NCI-H345 treated with DMSO at 0.1 percent for 48 hours (cell line): ENCODE data around the gene STK32B.

Experiments
- DNase-seq: peaks from one replicate; lab custom pipeline; 2025; ENCODE audit not compliant: unreplicated experiment; lab: John Stamatoyannopoulos, UW

The STK32B gene

GRCh38 chr4:5383191-5383980, 332.1 kb downstream of the STK32B start:
- DNase-seq, result no peak

- DNase-seq, result no peak
Observed at GRCh38 chr4:5385741-5386311, 334.5 kb downstream of the STK32B start.

- no peak for DNase-seq
Observed at GRCh38 chr4:5386921-5387320, 335.6 kb downstream of the STK32B start.

DNA sequence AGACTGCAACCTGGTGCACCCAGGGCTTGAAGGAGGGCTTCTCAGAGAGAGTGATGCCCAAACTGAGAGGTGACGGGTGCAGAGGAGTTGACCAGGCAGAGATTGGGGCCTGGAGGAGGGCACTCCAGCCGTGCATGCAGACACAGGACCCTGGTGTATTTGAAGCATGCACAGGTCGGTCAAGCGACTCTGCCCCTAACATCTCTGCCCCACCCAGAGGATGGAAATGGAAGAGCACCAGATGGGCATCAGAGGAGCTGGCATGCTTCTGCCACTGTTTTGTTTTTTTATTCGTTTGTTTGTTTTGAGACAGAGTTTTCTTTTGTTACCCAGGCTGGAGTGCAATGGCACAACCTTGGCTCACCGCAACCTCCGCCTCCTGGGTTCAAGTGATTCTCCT, 336.2 kb downstream of the STK32B start:
- DNase-seq, result no peak

- no peak for DNase-seq
Observed at GRCh38 chr4:5389756-5390310, 338.6 kb downstream of the STK32B start.

DNA sequence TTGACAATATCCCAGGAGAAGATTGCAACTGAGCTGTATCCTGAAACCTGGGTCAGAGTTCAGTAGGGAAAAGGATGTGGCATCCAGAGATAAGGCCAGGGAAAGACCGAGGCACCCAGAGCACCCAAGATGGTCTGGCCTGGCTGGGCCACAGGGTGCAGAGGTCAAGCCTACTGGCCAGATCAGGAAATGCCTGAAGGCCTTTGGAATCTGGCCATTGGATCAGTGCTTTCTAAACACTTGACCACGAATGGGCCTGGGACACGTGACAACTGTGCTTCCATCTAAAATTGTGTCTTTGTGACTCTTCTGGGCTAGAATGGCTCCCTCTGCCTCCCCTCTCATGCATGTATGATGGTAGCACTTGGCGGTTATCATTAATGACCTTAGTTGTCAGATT, 340.2 kb downstream of the STK32B start:
- no peak for DNase-seq

DNA sequence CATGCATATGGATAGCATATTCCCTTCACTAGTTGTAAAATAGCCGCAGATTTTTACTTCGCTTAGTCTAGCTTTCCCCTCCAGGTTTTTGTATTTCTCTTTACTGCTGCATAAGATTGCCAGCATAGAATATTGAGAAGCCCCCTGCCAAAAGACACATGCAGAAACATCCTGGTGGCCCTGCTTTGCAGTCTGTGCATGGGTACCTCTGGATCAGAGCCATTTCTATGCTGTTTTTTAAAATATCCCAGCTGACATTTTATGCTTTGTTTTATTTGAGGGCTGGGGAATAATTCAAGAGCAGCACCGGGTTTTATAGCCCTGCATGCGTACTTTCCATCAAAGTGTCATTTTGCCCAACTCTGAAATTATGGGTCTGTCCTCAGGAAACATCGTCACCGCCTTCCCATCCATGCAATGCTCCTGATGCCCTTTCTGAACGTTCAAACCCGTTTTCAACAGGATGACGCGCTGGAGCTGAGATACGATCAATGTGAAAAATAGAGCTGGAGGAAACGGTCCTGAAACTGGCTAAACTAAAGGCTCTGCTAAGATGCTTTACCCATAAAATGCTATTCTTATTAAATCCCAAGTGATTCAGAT, 342.7 kb downstream of the STK32B start:
- DNase-seq, result no peak

- DNase-seq, result no peak
Observed at GRCh38 chr4:5395781-5396180, 344.5 kb downstream of the STK32B start.

DNA sequence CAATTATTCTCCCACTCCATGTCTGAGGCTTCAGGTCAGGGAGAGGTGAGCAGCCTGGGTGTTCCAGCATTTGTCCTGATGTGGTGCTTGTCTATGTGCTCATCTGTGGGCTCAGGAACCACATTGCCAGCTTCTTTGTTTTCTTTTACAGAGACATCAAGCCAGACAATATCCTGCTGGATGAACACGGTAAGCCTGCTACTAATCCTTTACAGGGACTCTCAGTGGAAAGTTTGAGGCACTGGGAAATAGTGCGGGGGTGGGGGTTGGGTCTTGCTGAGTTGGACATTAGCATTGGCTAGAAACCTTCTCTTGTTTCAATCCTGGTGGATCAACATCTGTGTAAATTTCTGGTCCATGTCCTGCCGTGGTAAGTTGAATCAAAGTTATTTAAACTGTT, 346.8 kb downstream of the STK32B start:
- no peak for DNase-seq

- DNase-seq, result no peak
Observed at GRCh38 chr4:5399124-5399523, 347.8 kb downstream of the STK32B start.

GRCh38 chr4:5399790-5400421, 348.6 kb downstream of the STK32B start:
- DNase-seq, result no peak

GRCh38 chr4:5403746-5404497, 352.6 kb downstream of the STK32B start:
- DNase-seq, result no peak

GRCh38 chr4:5409237-5409636, 358.0 kb downstream of the STK32B start:
- DNase-seq, result no peak

GRCh38 chr4:5409972-5410618, 358.8 kb downstream of the STK32B start:
- DNase-seq, result no peak

- no peak for DNase-seq
Observed at GRCh38 chr4:5412296-5412695, 361.0 kb downstream of the STK32B start.

GRCh38 chr4:5412751-5413150, 361.5 kb downstream of the STK32B start:
- DNase-seq, result no peak

DNA sequence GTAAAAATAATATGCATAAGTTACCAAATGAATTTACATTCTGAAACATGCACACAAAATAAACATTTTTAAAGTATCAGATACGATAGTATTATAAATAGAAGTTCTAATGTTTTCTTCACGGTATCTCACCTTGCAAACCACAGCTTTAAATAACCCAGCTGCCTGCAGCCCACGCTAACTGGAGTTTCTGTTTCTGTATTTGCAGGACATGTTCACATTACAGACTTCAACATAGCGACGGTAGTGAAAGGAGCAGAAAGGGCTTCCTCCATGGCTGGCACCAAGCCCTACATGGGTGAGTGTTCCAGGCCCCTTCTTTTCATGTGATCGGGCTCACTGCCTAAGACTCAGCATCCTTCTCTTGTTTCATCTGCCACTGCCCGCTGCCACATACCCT, 365.4 kb downstream of the STK32B start:
- DNase-seq, result no peak

DNA sequence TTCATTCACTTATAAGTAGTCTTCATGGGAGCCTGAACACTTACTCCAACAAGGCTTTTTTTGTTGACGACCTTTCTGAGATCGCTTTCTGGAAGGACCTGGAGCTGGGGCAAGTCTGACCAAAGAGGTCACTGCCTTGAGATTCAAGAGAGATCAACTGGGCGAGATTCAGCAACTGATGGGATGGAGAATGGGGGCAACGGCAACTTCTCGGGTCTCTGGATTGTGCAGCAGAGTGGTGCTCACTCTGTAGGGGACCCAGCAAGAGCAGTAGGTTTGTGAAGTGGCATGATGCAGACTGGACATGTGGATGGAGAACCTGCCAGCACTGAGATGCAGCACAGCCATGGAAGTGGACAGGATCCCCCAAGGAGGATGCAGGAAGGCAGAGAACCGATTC, 369.0 kb downstream of the STK32B start:
- no peak for DNase-seq

DNA sequence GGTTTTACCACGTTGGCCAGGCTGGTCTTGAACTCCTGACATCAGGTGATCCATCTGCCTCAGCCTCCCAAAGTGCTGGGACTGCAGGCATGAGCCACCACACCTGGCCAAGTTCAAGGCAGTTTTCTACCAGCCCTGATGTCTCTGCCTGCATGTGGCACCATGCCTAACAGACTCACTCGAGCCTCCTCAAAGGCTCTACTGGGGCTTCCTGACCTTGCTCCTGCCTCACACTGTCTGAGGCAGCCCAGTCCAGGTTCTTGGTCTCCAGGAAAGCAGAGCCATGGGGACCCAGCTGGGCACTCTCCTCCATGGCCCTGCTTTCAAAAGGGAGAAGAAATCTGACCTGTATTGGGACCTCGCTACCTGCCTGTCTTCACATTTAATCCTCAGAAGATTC, 370.1 kb downstream of the STK32B start:
- DNase-seq, result no peak

- no peak for DNase-seq
Observed at GRCh38 chr4:5422195-5422594, 370.9 kb downstream of the STK32B start.
